ENCODE data around the gene NOXA1.

- TF ChIP-seq SUZ12 (IDR thresholded peaks at IDR 0.05; ENCODE audit: extremely low read depth, insufficient read depth, insufficient read length) (no peak), ZNF274 (IDR thresholded peaks at IDR 0.05; ENCODE audit: low read depth, low read length) (no peak)
Observed at GRCh38 chr9:137454597-137455358, 31.6 kb downstream of the NOXA1 start.

Measured in NT2/D1 (cell line).